Lung (tissue), 12 donors: ENCODE results near the gene HACD1. TPM values are rescaled to one million over a fixed set of nuclear protein-coding genes. Genes with fewer than 3 reads are reported as not detected.

Source experiments
- ATAC-seq: fragments of 200-7000 bp; cut with Tn5 transposase; one replicate; pipeline ENCODE4 v1.9.1; 2020; ENCODE audit warnings: moderate number of reproducible peaks; ENCODE audit not compliant: insufficient read depth, low FRiP score
- DNase-seq, 3 donors: peaks; one replicate each; pipeline ENCODE4 v3.0.0-alpha.2; 2013 to 2017
- H3K27ac ChIP-seq, 2 donors: one replicate each; pipeline ENCODE4 v1.5.1; 2013; ENCODE audit warnings: mild to moderate bottlenecking in 2 of 2, moderate library complexity in 2 of 2, control low read depth in 1 of 2, inconsistent platforms in 1 of 2, low read depth in 1 of 2, low read length in 1 of 2
- H3K27me3 ChIP-seq, 3 donors: one replicate each; pipeline ENCODE4 v1.5.1; 2013; ENCODE audit warnings: low read length in 2 of 3; ENCODE audit not compliant: control insufficient read depth in 3 of 3, insufficient read depth in 3 of 3
- H3K36me3 ChIP-seq, 4 donors: one replicate each; pipeline ENCODE4 v1.5.1; 2013; ENCODE audit warnings: low read length in 4 of 4, mild to moderate bottlenecking in 1 of 4, moderate library complexity in 1 of 4; ENCODE audit not compliant: control insufficient read depth in 4 of 4, insufficient read depth in 4 of 4
- H3K4me1 ChIP-seq, 5 donors: one replicate each; pipeline ENCODE4 v1.5.1; 2013; ENCODE audit warnings: low read length in 5 of 5, mild to moderate bottlenecking in 2 of 5, moderate library complexity in 1 of 5; ENCODE audit not compliant: control insufficient read depth in 5 of 5, insufficient read depth in 5 of 5
- H3K4me3 ChIP-seq: one replicate; pipeline ENCODE4 v1.5.1; 2013; ENCODE audit warnings: mild to moderate bottlenecking, control low read depth, moderate library complexity
- H3K9ac ChIP-seq, 2 donors: one replicate each; pipeline ENCODE4 v1.5.1; 2013; ENCODE audit warnings: low read length in 2 of 2, control low read depth in 1 of 2; ENCODE audit not compliant: insufficient read depth in 1 of 2
- H3K9me3 ChIP-seq, 4 donors: one replicate each; pipeline ENCODE4 v1.5.1; 2013; ENCODE audit warnings: low read length in 3 of 4, mild to moderate bottlenecking in 1 of 4, moderate library complexity in 1 of 4; ENCODE audit not compliant: control insufficient read depth in 4 of 4, insufficient read depth in 3 of 4
- CTCF ChIP-seq: IDR thresholded peaks from 2 replicates; pipeline ENCODE4 v1.5.1; 2012; ENCODE audit warnings: mild to moderate bottlenecking; ENCODE audit errors: control extremely low read depth, extremely low read depth
- WGBS, 2 donors: extraction: QIAGEN DNeasy Blood & Tissue Kit; methylation state at CpG; one replicate each; pipeline ENCODE4 v1.1.7; 2013; 5-methylcytosine and 5-hydroxymethylcytosine counted together
- polyA plus RNA-seq, 2 donors: library from polyadenylated mRNA; stranded (reverse); fragments of 200-250 nt; gene quantifications; one replicate each; pipeline ENCODE4 v1.2.1, GENCODE V29; 2013
- total RNA-seq, 2 donors: library from RNA; depleted of rRNA in 1 of 2; stranded (reverse); fragments of >200 nt in 1 of 2; gene quantifications; one replicate each; pipeline ENCODE4 v1.2.1, GENCODE V29; 2014 to 2021
- donor health status: control.
- donor health status: control.
- donor health status: Bipolar disorder and iron deficiency.
- donor health status: healthy.
- donor health status: DM: yes; HTN: yes; CAD: no.

Gene HACD1
- total and polyA plus RNA-seq, 4 donors = 11.5 to 49.2 (median 24.3) TPM

GRCh38 chr10:17578603-17579002, 38.6 kb downstream of the HACD1 start:
- DNase-seq = no peak
- Histone ChIP-seq H3K4me3 (no peak overlapping the region), H3K9ac (no peak overlapping the region), H3K27me3 (no peaks in the 10 kb centered on the region), H3K27ac (no peak overlapping the region), H3K9me3 (peaks cover 0 to 1% (median 0%) of the 10 kb centered on the region in 4 donors), H3K36me3 (no peaks in the 10 kb centered on the region), H3K4me1 (no peaks in the 10 kb centered on the region)
- no peak for TF ChIP-seq CTCF
- 25 to 61% methylated on average over 2 of the region's 2 CpGs for WGBS, 2 donors
- ATAC-seq = no peak

GRCh38 chr10:17576768-17577167, 40.4 kb downstream of the HACD1 start:
- H3K27me3 ChIP-seq = no peaks in the 10 kb centered on the region
- ATAC-seq (no peak), DNase-seq (no peak)
- H3K4me1 ChIP-seq = no peaks in the 10 kb centered on the region
- peaks cover 0 to 1% (median 0%) of the 10 kb centered on the region in 4 donors for H3K9me3 ChIP-seq
- H3K27ac ChIP-seq = no peak overlapping the region
- no peak overlapping the region for H3K4me3 ChIP-seq
- H3K36me3 ChIP-seq = no peaks in the 10 kb centered on the region
- no peak overlapping the region for H3K9ac ChIP-seq
- no peak for TF ChIP-seq CTCF
- 51 to 64% methylated on average over 3 of the region's 3 CpGs for WGBS, 2 donors

GRCh38 chr10:17564911-17565310, 52.3 kb downstream of the HACD1 start:
- no peak overlapping the region for H3K9ac ChIP-seq
- DNase-seq (no peak), ATAC-seq (no peak)
- H3K4me1 ChIP-seq = peaks cover 0 to 33% (median 0%) of the 10 kb centered on the region in 5 donors
- H3K9me3 ChIP-seq = no peaks in the 10 kb centered on the region
- H3K27me3 ChIP-seq = no peaks in the 10 kb centered on the region
- no peak overlapping the region for H3K4me3 ChIP-seq
- TF ChIP-seq CTCF = no peak
- H3K36me3 ChIP-seq = no peaks in the 10 kb centered on the region
- 95 to 96% methylated on average over 3 of the region's 3 CpGs for WGBS, 2 donors
- H3K27ac ChIP-seq = no peak overlapping the region

- no peaks in the 10 kb centered on the region for H3K9me3 ChIP-seq
- H3K36me3 ChIP-seq = no peaks in the 10 kb centered on the region
- H3K4me1 ChIP-seq = peaks cover 0 to 33% (median 0%) of the 10 kb centered on the region in 5 donors
- H3K4me3 ChIP-seq = no peak overlapping the region
- DNase-seq = no peak
- 82 to 84% methylated on average over 4 of the region's 4 CpGs for WGBS, 2 donors
- H3K9ac ChIP-seq = no peak overlapping the region
- no peaks in the 10 kb centered on the region for H3K27me3 ChIP-seq
- no peak for ATAC-seq
- no peak for TF ChIP-seq CTCF
- no peak overlapping the region for H3K27ac ChIP-seq
Measured at GRCh38 chr10:17563452-17563851, 53.7 kb downstream of the HACD1 start.
